SK-N-SH (cell line): ENCODE results near the gene WNT1. TPM values are rescaled to one million over a fixed set of nuclear protein-coding genes. Genes with fewer than 3 reads are reported as not detected.

ENCODE experiments used
- CTCF ChIA-PET: fragments of 300-600, 350-600 bp; formaldehyde crosslinking; extraction: SDS; loops from one replicate; lab custom pipeline; 2021; lab: Yijun Ruan, JAX
- POLR2A ChIA-PET: fragments of 350-600 bp; sonication (Branson Sonifier 250); formaldehyde crosslinking; extraction: SDS; loops from one replicate; lab custom pipeline; 2020; ENCODE audit warnings: antibody characterized with exemption, inconsistent platforms; lab: Yijun Ruan, JAX
- DNase-seq: peaks from one replicate; pipeline ENCODE4 v3.0.0; 2012
- H2AFZ ChIP-seq: fragments of 200-600 bp; sonication (generic); 2 replicates; pipeline ENCODE4 v1.8.1; 2016; ENCODE audit warnings: antibody characterized with exemption, mild to moderate bottlenecking, low read depth
- H3F3A ChIP-seq: fragments of 200-600 bp; sonication (generic); replicated peaks from 2 replicates; pipeline ENCODE3; 2016; ENCODE audit warnings: antibody characterized with exemption, mild to moderate bottlenecking; ENCODE audit not compliant: insufficient read depth
- H3K27ac ChIP-seq, 2 experiments: fragments of 200-500 bp in 1 of 2; fragments of 200-600 bp in 1 of 2; sonication (Bioruptor generic) in 1 of 2; sonication (generic), shearing (Covaris generic) in 1 of 2; 2 replicates each; pipeline versions ENCODE4 v1.5.1 to v1.6.1; 2014 to 2016; ENCODE audit warnings: low read depth in 2 of 2, inconsistent platforms in 1 of 2, low read length in 1 of 2, mild to moderate bottlenecking in 1 of 2, mixed read lengths in 1 of 2
- H3K27me3 ChIP-seq: fragments of 200-600 bp; sonication (generic), shearing (Covaris generic); 2 replicates; pipeline ENCODE4 v1.6.1; 2016; ENCODE audit warnings: mixed run types; ENCODE audit not compliant: insufficient read depth
- H3K36me3 ChIP-seq, 2 experiments: fragments of 200-500 bp in 1 of 2; fragments of 200-600 bp in 1 of 2; sonication (Bioruptor generic) in 1 of 2; sonication (generic) in 1 of 2; replicated peaks in 1 of 2; 2 replicates each; pipeline versions ENCODE3 to v1.5.1; 2014 to 2016; ENCODE audit warnings: low read length in 1 of 2, mild to moderate bottlenecking in 1 of 2; ENCODE audit not compliant: insufficient read depth in 2 of 2, control insufficient read depth in 1 of 2
- H3K4me1 ChIP-seq, 2 experiments: fragments of 200-500 bp in 1 of 2; fragments of 200-600 bp in 1 of 2; sonication (Bioruptor generic) in 1 of 2; sonication (generic), shearing (Covaris generic) in 1 of 2; 2 replicates each; pipeline versions ENCODE4 v1.5.1 to v1.6.1; 2014 to 2016; ENCODE audit warnings: low read depth in 1 of 2, low read length in 1 of 2, mixed run types in 1 of 2; ENCODE audit not compliant: insufficient read depth in 2 of 2, control insufficient read depth in 1 of 2
- H3K4me2 ChIP-seq: fragments of 200-600 bp; sonication (generic), shearing (Covaris generic); 2 replicates; pipeline ENCODE4 v1.6.1; 2017; ENCODE audit warnings: mixed run types
- H3K4me3 ChIP-seq, 2 experiments: fragments of 200-500 bp in 1 of 2; fragments of 200-600 bp in 1 of 2; sonication (Bioruptor generic) in 1 of 2; sonication (generic), shearing (Covaris generic) in 1 of 2; 2 replicates each; pipeline versions ENCODE4 v1.5.1 to v1.8.1; 2014 to 2016; ENCODE audit warnings: low read depth in 2 of 2, inconsistent platforms in 1 of 2, low read length in 1 of 2, mild to moderate bottlenecking in 1 of 2, mixed read lengths in 1 of 2, moderate library complexity in 1 of 2
- H3K79me2 ChIP-seq: fragments of 200-600 bp; sonication (generic); 2 replicates; pipeline ENCODE4 v1.8.1; 2017; ENCODE audit warnings: mild to moderate bottlenecking; ENCODE audit not compliant: insufficient read depth
- H3K9ac ChIP-seq: fragments of 200-600 bp; sonication (generic); 2 replicates; pipeline ENCODE4 v1.6.1; 2017; ENCODE audit warnings: mixed run types
- H3K9me2 ChIP-seq: fragments of 200-600 bp; sonication (generic); 2 replicates; pipeline ENCODE4 v1.6.1; 2017; ENCODE audit warnings: mixed run types
- H3K9me3 ChIP-seq: fragments of 200-600 bp; sonication (generic); 2 replicates; pipeline ENCODE4 v1.6.1; 2017; ENCODE audit warnings: mixed run types, mild to moderate bottlenecking, moderate library complexity
- H4K20me1 ChIP-seq: fragments of 200-600 bp; sonication (generic); 2 replicates; pipeline ENCODE4 v1.6.1; 2017; ENCODE audit warnings: mild to moderate bottlenecking, mixed run types; ENCODE audit not compliant: insufficient read depth
- EP300 ChIP-seq, 2 experiments: IDR thresholded peaks; 2 replicates each; pipeline versions ENCODE4 v1.4.0 to v1.6.1; 2012; ENCODE audit warnings: borderline replicate concordance in 1 of 2, low read depth in 1 of 2, low read length in 1 of 2
- FOXJ3 ChIP-seq: sonication (generic); formaldehyde crosslinking; IDR thresholded peaks from 2 replicates; pipeline ENCODE4 v1.5.1; 2020; ENCODE audit warnings: mild to moderate bottlenecking, missing genetic modification reagents
- FOXM1 ChIP-seq: IDR thresholded peaks from 2 replicates; pipeline ENCODE4 v1.4.0; 2012; ENCODE audit warnings: low read depth, mild to moderate bottlenecking
- JUND ChIP-seq: IDR thresholded peaks from 2 replicates; pipeline ENCODE4 v1.4.0; 2012
- MEF2A ChIP-seq: IDR thresholded peaks from 2 replicates; pipeline ENCODE4 v1.4.0; 2012; ENCODE audit warnings: low read depth, borderline replicate concordance
- MXI1 ChIP-seq: IDR thresholded peaks from 2 replicates; pipeline ENCODE4 v1.6.1; 2012; ENCODE audit warnings: mild to moderate bottlenecking, low read depth, low read length, improper control_type of control experiment
- NRF1 ChIP-seq: IDR thresholded peaks from 2 replicates; pipeline ENCODE4 v1.6.1; 2012; ENCODE audit warnings: low read depth, mild to moderate bottlenecking, low read length
- POLR2AphosphoS5 ChIP-seq: IDR thresholded peaks from 2 replicates; pipeline ENCODE4 v1.6.1; 2012; ENCODE audit warnings: low read depth, low read length
- REST ChIP-seq: IDR thresholded peaks from 2 replicates; pipeline ENCODE4 v1.6.1; 2012; ENCODE audit warnings: mild to moderate bottlenecking, low read depth, low read length, moderate library complexity
- RFX5 ChIP-seq: IDR thresholded peaks from 2 replicates; pipeline ENCODE4 v1.6.1; 2012; ENCODE audit warnings: mild to moderate bottlenecking, improper control_type of control experiment, low read length
- RXRA ChIP-seq: IDR thresholded peaks from 2 replicates; pipeline ENCODE4 v1.4.0; 2012; ENCODE audit warnings: low read depth, mild to moderate bottlenecking, borderline replicate concordance
- SIN3A ChIP-seq: IDR thresholded peaks from 2 replicates; pipeline ENCODE4 v1.6.1; 2012; ENCODE audit warnings: low read depth, mild to moderate bottlenecking, low read length, moderate library complexity, borderline replicate concordance
- SMC3 ChIP-seq: IDR thresholded peaks from 2 replicates; pipeline ENCODE4 v1.6.1; 2012; ENCODE audit warnings: low read depth, low read length, improper control_type of control experiment
- YY1 ChIP-seq: IDR thresholded peaks from 2 replicates; pipeline ENCODE4 v1.4.0; 2012; ENCODE audit warnings: low read depth, mild to moderate bottlenecking
- WGBS: methylation state at CpG from one replicate; pipeline ENCODE4 v1.1.6; 2017; ENCODE audit warnings: low lambda C conversion rate; 5-methylcytosine and 5-hydroxymethylcytosine counted together
- polyA plus RNA-seq, 3 experiments: library from polyadenylated mRNA; depleted of rRNA; stranded (reverse); fragments of >200 nt; gene quantifications; 2 replicates each; pipeline ENCODE4 v1.2.3, GENCODE V29; 2012
- TF ChIP-seq, protein P1 (sequence below): fragments of 150-350 bp; IDR thresholded peaks from 2 replicates; pipeline ENCODE4 v1.6.1; 2017; ENCODE audit warnings: antibody characterized with exemption, low read length, low read depth, borderline replicate concordance
- TF ChIP-seq, protein P2 (sequence below): IDR thresholded peaks from 2 replicates; pipeline ENCODE4 v1.4.0; 2012; ENCODE audit warnings: low read depth, borderline replicate concordance
- TF ChIP-seq, protein P3 (sequence below): IDR thresholded peaks from 2 replicates; pipeline ENCODE4 v1.4.0; 2012; ENCODE audit warnings: low read depth, borderline replicate concordance

The WNT1 gene
- polyA plus RNA-seq, 1 of the 3 experiments (the other 2 are of a cell fraction): not detected

DNA sequence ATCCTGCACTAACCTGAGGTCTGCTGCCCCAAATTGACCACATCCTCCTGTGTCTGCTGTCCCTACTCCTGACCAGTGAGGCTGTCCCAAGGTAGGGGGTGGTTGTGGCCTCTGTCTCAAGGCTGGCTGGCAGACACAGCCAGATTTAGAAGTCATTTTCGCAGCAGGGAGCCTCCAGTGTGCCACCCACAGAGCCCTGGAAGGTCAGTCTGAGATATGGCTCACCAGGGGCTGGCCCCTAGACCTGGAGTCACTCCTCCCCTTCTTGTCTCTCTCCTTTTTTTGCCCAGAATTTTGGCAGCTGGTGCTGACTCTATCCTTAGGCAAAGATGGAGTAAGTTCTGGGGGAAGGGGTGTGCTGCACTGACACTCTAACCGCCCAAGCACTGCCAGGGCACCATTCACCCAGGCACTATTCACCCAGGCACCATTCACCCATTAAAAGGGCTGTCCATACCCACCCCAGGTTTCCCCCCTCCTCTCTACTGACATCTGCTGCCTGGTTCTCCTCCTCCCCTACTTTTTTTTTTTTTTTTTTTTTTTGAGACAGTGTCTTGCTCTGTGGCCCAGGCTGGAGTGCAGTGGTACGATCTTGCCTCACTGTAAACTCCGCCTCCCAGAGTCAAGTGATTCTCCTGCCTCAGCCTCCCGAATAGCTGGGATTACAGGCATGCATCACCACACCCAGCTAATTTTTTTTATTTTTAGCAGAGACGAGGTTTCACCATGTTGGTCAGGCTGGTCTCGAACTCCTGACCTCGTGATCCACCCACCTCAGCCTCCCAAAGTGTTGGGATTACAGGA lies 13.3 kb downstream of the WNT1 start:
- Histone ChIP-seq H3K9me3 (no peaks in the 10 kb centered on the region), H3K4me3 (no peak overlapping the region), H3F3A (peaks cover 7% of the 10 kb centered on the region), H3K4me1 (no peaks in the 10 kb centered on the region), H3K9ac (no peak overlapping the region), H2AFZ (no peak overlapping the region), H3K79me2 (no peaks in the 10 kb centered on the region), H3K36me3 (no peaks in the 10 kb centered on the region), H3K9me2 (no peaks in the 10 kb centered on the region), H3K27ac (no peak overlapping the region)
- CTCF ChIA-PET: interaction anchor here (0.5 to 33.0 kb wide), 7 partner anchors 0 to 496 kb away, joined by 3 to 935 read pairs (median 4); partner anchors contain the start of genes DDN, WNT1 and WNT10B
- POLR2A ChIA-PET: no interaction called here
- no peak for TF ChIP-seq MXI1
- TF ChIP-seq SIN3A: no peak
- TF ChIP-seq, all 33 proteins: peak for 0
- no peak overlapping the region for H3K4me2 ChIP-seq
- DNase-seq: no peak
- peaks cover 10% of the 10 kb centered on the region; the same call in 1 of the 2 replicates for H3K27me3 ChIP-seq
- 50% methylated on average over 7 of the region's 8 CpGs for WGBS
- H4K20me1 ChIP-seq: no peaks in the 10 kb centered on the region

DNA sequence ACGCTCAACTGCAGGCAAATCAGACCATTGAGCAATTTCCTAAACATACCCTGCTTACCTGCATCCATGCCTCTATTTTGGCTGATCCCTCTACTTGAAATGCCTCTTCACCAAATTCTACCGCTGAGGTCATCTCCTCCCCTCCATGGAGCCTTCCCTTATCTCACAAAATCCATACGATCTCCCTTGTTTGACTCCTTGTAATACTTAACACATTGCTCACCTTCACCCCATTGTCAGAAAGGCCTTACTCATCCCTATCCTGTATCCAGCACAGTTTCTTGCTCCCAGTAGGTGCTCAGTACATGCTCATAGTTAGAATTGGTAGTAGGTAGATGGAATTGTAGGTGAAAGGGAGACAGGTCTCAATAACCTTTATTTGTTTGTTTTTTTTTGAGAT lies 15.7 kb downstream of the WNT1 start:
- Histone ChIP-seq H3K79me2 (no peaks in the 10 kb centered on the region), H3K27ac (no peak overlapping the region), H4K20me1 (no peaks in the 10 kb centered on the region), H3K27me3 (peaks cover 5% of the 10 kb centered on the region; the same call in 1 of the 2 replicates), H3K4me2 (no peak overlapping the region), H3K9ac (no peak overlapping the region), H3K36me3 (no peaks in the 10 kb centered on the region), H3K4me3 (no peak overlapping the region), H3K9me2 (no peaks in the 10 kb centered on the region), H3K9me3 (no peaks in the 10 kb centered on the region), H2AFZ (no peak overlapping the region), H3F3A (peaks cover 10% of the 10 kb centered on the region), H3K4me1 (peaks cover 0 to 4% of the 10 kb centered on the region in 2 experiments; a peak in 1 of 4 replicates)
- CTCF ChIA-PET: interaction anchor here (1.0 to 33.0 kb wide), 10 partner anchors 18 to 138 kb away, joined by 3 to 935 read pairs (median 4); partner anchors contain the start of genes ARF3, PRKAG1, WNT1 and WNT10B
- DNase-seq: no peak
- WGBS: 78% methylated on average over 3 of the region's 3 CpGs
- POLR2A ChIA-PET: no interaction called here
- TF ChIP-seq RXRA: no peak
- TF ChIP-seq, protein P1, sequence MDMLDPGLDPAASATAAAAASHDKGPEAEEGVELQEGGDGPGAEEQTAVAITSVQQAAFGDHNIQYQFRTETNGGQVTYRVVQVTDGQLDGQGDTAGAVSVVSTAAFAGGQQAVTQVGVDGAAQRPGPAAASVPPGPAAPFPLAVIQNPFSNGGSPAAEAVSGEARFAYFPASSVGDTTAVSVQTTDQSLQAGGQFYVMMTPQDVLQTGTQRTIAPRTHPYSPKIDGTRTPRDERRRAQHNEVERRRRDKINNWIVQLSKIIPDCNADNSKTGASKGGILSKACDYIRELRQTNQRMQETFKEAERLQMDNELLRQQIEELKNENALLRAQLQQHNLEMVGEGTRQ: no peak
- TF ChIP-seq EP300 (IDR thresholded peaks at IDR 0.05; ENCODE audit: borderline replicate concordance in 1 of 2, low read depth in 1 of 2, low read length in 1 of 2): no peak
- TF ChIP-seq, protein P2, sequence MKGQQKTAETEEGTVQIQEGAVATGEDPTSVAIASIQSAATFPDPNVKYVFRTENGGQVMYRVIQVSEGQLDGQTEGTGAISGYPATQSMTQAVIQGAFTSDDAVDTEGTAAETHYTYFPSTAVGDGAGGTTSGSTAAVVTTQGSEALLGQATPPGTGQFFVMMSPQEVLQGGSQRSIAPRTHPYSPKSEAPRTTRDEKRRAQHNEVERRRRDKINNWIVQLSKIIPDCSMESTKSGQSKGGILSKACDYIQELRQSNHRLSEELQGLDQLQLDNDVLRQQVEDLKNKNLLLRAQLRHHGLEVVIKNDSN: no peak
- TF ChIP-seq RFX5: no peak
- TF ChIP-seq YY1: no peak
- TF ChIP-seq JUND: no peak
- TF ChIP-seq FOXJ3 (CRISPR knock-in tag): no peak
- TF ChIP-seq NRF1: no peak
- no peak for TF ChIP-seq MXI1
- TF ChIP-seq SMC3: no peak
- TF ChIP-seq SIN3A: no peak
- no peak for TF ChIP-seq REST
- TF ChIP-seq MEF2A: no peak
- TF ChIP-seq FOXM1: no peak
- TF ChIP-seq POLR2AphosphoS5: no peak
- TF ChIP-seq, protein P3, sequence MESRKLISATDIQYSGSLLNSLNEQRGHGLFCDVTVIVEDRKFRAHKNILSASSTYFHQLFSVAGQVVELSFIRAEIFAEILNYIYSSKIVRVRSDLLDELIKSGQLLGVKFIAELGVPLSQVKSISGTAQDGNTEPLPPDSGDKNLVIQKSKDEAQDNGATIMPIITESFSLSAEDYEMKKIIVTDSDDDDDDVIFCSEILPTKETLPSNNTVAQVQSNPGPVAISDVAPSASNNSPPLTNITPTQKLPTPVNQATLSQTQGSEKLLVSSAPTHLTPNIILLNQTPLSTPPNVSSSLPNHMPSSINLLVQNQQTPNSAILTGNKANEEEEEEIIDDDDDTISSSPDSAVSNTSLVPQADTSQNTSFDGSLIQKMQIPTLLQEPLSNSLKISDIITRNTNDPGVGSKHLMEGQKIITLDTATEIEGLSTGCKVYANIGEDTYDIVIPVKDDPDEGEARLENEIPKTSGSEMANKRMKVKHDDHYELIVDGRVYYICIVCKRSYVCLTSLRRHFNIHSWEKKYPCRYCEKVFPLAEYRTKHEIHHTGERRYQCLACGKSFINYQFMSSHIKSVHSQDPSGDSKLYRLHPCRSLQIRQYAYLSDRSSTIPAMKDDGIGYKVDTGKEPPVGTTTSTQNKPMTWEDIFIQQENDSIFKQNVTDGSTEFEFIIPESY: no peak
